HG02943 (cell line): Measurements from ENCODE around the gene MLLT3.

ENCODE experiments used
- ATAC-seq: cut with Tn5 transposase; IDR thresholded peaks from one replicate; pipeline ENCODE4 v1.9.1; 2021; ENCODE audit warnings: mild to moderate bottlenecking, low read depth, moderate library complexity; ENCODE audit not compliant: unreplicated experiment

MLLT3 gene

GRCh38 chr9:20561531-20561930, 60.8 kb downstream of the MLLT3 start:
- no peak for ATAC-seq

DNA sequence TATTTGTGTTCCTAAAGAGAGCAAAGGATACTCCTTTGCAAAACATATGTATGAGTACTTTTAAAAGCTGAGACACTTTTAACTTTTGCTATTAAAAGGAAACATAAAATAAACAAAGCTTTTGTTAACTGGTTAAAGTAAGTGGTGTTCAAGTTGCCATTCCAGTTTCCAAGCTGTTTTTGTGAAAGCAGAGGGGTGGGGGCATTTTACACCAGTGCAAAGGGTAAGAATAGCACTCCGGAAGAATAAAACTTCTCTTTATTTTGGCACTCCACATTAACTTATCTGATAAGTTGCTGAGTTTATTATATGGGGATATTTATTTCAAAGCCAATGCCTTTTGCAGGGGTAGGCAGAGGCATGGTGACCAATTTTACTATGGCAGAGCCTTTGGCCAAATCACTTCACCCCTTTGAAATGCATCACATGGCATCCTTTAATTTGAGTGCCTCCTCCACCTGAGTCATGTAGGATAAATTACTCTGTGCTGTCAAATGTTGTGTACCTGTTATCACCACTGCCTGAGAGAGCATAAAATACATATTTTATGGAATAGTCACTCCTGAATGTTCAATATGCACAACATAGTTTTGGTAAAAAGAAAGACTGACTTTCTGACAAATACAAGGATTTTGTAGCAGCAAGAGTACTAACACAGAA, 62.9 kb downstream of the MLLT3 start:
- no peak for ATAC-seq

DNA sequence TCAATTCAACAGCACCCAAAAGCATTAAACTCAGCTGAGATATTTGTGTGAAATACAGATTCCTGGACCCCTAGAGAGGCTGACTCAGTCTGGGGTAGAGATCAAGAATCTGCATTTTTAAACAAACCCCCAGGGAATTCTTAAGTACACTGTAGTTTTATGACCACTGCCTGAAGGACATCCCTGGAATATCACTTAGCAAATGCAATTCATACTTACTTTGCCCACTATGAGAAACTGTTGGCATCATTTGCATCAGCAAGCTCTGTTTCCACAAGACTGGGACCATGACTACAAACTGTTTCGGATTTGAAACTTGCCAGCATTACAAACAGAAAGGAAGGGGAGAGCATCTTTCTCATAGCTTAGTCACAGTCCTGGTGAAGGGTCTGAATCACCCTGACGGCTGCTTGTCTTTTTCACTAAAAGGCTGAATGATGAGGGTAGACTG, 63.7 kb downstream of the MLLT3 start:
- no peak for ATAC-seq

GRCh38 chr9:20557890-20558565, 64.3 kb downstream of the MLLT3 start:
- no peak for ATAC-seq

- no peak for ATAC-seq
Measured at GRCh38 chr9:20557285-20557684, 65.0 kb downstream of the MLLT3 start.

GRCh38 chr9:20553558-20554149, 68.6 kb downstream of the MLLT3 start:
- ATAC-seq, result no peak

- no peak for ATAC-seq
Measured at GRCh38 chr9:20552874-20553557, 69.3 kb downstream of the MLLT3 start.

DNA sequence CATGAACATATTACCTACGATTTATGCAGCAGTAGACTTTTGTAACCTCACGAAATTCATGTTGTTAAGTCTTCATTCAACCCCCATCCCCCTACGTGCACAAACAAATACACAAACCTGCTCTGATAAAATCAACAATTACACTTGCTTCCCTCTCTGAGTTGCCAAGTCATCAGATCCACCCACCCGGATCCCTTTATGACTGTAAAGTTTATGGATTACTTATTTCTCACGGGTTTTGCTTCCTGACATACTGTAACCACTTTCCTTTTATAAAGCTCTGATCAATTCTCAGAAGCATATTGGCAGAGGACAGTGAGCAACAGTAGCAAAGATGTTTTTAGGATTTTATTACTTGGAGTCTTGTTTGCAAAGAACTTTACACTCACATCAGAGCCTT, 70.5 kb downstream of the MLLT3 start:
- peak; percentile 66 for ATAC-seq

- ATAC-seq, result no peak
Measured at GRCh38 chr9:20551236-20551635, 71.1 kb downstream of the MLLT3 start.

GRCh38 chr9:20550326-20550725, 72.0 kb downstream of the MLLT3 start:
- ATAC-seq, result no peak

DNA sequence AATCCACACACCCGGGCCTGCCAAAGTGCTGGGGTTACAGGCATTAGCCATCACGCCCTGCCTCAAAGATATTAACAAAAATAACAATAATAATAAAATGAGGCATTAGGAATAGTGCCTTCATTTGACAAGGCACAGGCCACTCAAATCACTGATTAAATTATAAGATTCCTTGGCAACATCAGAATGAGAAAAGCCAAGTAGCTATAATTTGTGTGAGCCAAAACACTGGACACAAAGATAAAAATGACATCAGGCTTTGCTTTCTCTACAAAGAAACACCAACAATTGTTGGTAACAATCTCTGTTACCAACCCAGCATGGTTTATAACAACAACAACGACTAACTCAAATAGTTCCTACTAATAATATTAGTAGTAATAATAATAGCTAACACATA, 73.2 kb downstream of the MLLT3 start:
- ATAC-seq, result no peak

DNA sequence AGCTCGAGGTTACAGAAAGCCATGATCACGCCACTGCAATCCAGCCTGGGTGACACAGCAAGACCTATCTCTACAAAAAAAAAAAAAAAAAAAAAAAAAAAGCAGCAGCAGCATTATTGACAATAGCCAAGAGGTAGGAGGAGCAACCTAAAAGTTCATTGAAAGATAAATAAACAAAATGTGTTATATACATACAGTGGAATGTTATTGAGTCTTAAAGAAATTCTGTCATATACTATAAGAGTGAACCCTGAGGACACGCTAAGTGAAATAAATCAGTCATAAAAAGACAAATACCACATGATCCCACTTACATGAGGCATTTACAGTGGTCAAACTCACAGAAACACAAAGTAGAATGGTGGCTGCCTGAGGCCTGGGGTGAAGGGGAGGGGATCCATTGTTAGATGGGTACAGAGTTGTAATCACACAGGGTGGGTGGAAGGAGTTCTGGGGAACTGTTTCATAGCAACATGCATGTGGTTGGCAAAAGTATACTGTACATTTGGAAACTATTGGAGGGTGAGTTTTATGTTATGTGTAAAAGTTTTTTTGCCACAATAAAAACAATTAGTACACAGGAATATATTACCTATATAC, 77.2 kb downstream of the MLLT3 start:
- ATAC-seq, result no peak

DNA sequence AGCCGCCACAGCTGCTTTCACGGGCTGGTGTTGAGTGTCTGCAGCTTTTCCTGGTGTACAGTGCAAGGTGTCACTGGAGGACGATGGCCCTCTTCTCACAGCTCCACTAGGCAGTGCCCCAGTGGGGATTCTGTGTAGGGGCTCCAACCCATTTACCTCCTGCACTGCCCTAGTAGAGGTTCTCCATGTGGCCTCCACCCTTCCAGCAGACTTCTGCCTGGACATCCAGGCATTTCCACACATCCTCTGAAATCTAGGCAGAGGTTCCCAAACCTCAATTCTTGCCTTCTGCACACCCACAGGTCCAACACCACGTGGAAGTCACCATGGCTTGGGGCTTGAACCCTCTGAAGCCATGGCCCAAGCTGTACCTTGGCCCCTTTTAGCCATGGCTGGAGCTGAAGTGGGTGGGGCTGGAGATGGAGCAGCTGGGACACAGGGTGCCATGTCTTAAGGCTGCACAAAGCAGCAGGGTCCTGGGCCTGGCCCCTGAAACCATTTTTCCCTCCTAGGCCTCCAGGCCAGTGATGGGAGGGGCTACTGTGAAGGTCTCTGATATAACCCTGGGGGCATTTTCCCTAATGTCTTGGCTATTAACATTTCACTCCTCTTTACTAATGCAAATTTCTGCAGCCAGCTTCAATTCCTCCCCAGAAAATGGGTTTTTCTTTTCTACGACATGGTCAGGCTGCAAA, 82.0 kb downstream of the MLLT3 start:
- no peak for ATAC-seq

GRCh38 chr9:20538956-20539355, 83.3 kb downstream of the MLLT3 start:
- ATAC-seq, result no peak

DNA sequence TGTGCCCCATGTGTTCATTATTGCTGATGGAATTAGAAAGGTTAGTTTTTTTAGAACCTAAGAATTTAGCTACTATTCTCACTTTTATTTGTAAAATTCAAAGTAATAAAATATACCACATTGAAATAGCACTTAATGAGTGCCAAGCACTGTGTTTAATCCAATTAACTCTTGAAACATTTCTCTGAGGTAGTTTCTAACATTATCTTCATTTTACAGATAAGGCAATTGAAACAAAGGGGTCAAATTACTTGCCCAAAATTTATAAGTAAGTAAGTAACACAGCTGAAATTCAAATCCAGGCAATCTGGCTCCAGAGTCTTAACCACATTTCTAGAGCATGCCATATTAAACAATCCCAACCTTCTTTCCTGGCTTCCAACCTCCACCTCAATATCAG, 84.2 kb downstream of the MLLT3 start:
- no peak for ATAC-seq

DNA sequence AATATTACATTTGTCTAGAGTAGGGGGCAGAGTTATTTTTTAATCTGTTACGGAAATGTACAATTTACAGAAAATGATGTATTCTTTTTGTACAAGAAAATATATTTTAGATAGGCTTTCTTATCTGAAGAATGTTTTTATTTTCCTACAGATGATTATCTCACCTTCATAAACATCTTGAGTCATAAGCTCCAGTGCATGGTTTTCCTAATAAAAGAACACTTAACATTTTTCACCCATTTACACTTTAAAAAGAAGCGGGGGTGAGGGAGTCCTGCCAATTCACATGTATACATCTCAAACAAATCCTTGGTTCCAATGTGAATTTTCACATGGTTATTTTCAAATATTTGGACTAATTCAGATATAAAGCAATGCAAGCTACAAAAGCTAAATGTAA, 85.0 kb downstream of the MLLT3 start:
- ATAC-seq, result no peak

DNA sequence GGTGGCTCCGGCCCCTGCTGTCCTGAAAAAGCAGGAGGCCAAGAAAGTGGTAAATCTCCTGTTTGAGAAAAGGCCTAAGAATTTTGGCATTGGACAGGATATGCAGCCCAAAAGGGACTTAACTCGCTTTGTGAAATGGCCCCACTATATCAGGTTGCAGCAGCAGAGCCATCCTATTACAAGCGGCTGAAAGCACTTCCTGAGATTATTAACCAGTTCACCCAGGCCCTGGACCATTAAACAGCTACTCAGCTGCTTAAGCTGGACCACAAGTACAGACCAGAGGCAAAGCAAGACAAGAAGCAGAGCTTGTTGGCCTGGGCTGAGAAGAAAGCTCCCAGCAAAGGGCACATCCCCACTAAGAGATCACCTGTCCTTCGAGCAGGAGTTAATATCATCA, 89.7 kb downstream of the MLLT3 start:
- ATAC-seq, result no peak

DNA sequence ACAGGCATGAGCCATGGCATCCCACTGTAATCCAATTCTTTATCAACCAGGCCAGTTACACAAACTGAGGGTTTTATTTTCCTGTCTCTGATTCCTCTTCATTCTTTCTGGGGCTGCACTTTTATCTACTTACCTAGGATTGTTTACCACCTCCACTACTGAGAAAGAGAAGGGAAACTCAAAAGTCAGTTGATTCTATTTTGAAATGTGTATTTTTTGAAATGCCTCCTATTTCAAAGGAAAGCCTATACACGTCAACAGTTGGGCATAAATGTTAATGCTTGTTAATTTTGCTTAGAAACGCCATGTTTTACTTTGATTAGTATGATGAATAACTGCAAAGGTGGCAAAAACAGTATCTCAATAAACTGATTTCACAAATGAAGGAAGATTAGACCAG, 92.5 kb downstream of the MLLT3 start:
- ATAC-seq, result no peak

GRCh38 chr9:20528253-20528652, 94.0 kb downstream of the MLLT3 start:
- no peak for ATAC-seq
